HepG2 (cell line): ENCODE data around the gene SEPHS2. TPM values are rescaled to one million over a fixed set of nuclear protein-coding genes. Genes with fewer than 3 reads are reported as not detected.

ENCODE experiments used
- BORCS8-MEF2B ChIP-seq: sonication (generic); formaldehyde crosslinking; IDR thresholded peaks from 2 replicates; pipeline ENCODE4 v1.8.0; 2022; ENCODE audit warnings: mild to moderate bottlenecking, missing genetic modification reagents
- CC2D1A ChIP-seq: sonication (generic); formaldehyde crosslinking; IDR thresholded peaks from 2 replicates; pipeline ENCODE4 v1.8.1; 2023; ENCODE audit warnings: mild to moderate bottlenecking, missing genetic modification reagents
- CCAR2 ChIP-seq: fragments of 200-400 bp; formaldehyde crosslinking; optimal IDR thresholded peaks from 2 replicates; pipeline ENCODE3; 2018; ENCODE audit warnings: low read depth, mild to moderate bottlenecking, low read length, moderate library complexity
- CHD4 ChIP-seq: fragments of 200-600 bp; sonication (generic); IDR thresholded peaks from 2 replicates; pipeline ENCODE4 v1.7.0; 2017; ENCODE audit warnings: mild to moderate bottlenecking, low read length, borderline replicate concordance
- FLYWCH1 ChIP-seq: sonication (generic); formaldehyde crosslinking; IDR thresholded peaks from 2 replicates; pipeline ENCODE4 v1.8.1; 2023; ENCODE audit warnings: mild to moderate bottlenecking, missing genetic modification reagents
- FOXK1 ChIP-seq: sonication (generic); formaldehyde crosslinking; IDR thresholded peaks from 2 replicates; pipeline ENCODE4 v1.4.0; 2020; ENCODE audit warnings: low read depth, missing genetic modification reagents, borderline replicate concordance
- SRSF4 ChIP-seq: fragments of 200-400 bp; formaldehyde crosslinking; IDR thresholded peaks from one replicate; pipeline ENCODE4 v1.6.1; 2018; ENCODE audit warnings: mild to moderate bottlenecking, low read depth, low read length, moderate library complexity; ENCODE audit not compliant: poor library complexity, severe bottlenecking
- TGIF2 ChIP-seq: IDR thresholded peaks from 2 replicates; pipeline ENCODE4 v1.6.1; 2016; ENCODE audit warnings: control low read depth, missing compliant biosample characterization
- WIZ ChIP-seq: sonication (generic); formaldehyde crosslinking; IDR thresholded peaks from 2 replicates; pipeline ENCODE4 v1.5.1; 2020; ENCODE audit warnings: mild to moderate bottlenecking, missing genetic modification reagents
- ZBTB3 ChIP-seq: sonication (generic); formaldehyde crosslinking; IDR thresholded peaks from 2 replicates; pipeline ENCODE4 v1.4.0; 2020; ENCODE audit warnings: low read depth, mild to moderate bottlenecking, moderate library complexity, missing genetic modification reagents, borderline replicate concordance
- ZFP90 ChIP-seq: sonication (generic); formaldehyde crosslinking; IDR thresholded peaks from 2 replicates; pipeline ENCODE4 v1.8.0; 2022; ENCODE audit warnings: missing genetic modification reagents, mild to moderate bottlenecking, inconsistent platforms, borderline replicate concordance
- ZNF431 ChIP-seq: sonication (generic); formaldehyde crosslinking; IDR thresholded peaks from 2 replicates; pipeline ENCODE4 v1.9.0; 2022; ENCODE audit warnings: missing genetic modification reagents, low read depth, mild to moderate bottlenecking, borderline replicate concordance
- ZNF543 ChIP-seq: sonication (generic); formaldehyde crosslinking; IDR thresholded peaks from 2 replicates; pipeline ENCODE4 v1.4.0; 2020; ENCODE audit warnings: mild to moderate bottlenecking, missing genetic modification reagents
- ZNF619 ChIP-seq: sonication (generic); formaldehyde crosslinking; IDR thresholded peaks from 2 replicates; pipeline ENCODE4 v1.4.0; 2020; ENCODE audit warnings: mild to moderate bottlenecking, missing genetic modification reagents
- ZNF629 ChIP-seq: sonication (generic); formaldehyde crosslinking; conservative IDR thresholded peaks from 2 replicates; pipeline ENCODE4 v1.5.0; 2020; ENCODE audit warnings: missing genetic modification reagents
- ZNF761 ChIP-seq: sonication (generic); formaldehyde crosslinking; conservative IDR thresholded peaks from 2 replicates; pipeline ENCODE4 v1.4.0; 2020; ENCODE audit warnings: mild to moderate bottlenecking, missing genetic modification reagents
- ZZZ3 ChIP-seq: sonication (generic); formaldehyde crosslinking; IDR thresholded peaks from 2 replicates; pipeline ENCODE4 v1.4.0; 2020; ENCODE audit warnings: missing genetic modification reagents, mild to moderate bottlenecking, borderline replicate concordance
- polyA plus RNA-seq, 8 experiments: library from polyadenylated mRNA; depleted of rRNA in 3 of 8; stranded (reverse) in 7 of 8; unstranded in 1 of 8; fragments of >200 nt; fragmentation: Illumina TruSeq in 4 of 8; extraction: Trizol in 4 of 8; gene quantifications; 2 replicates each; pipeline versions ENCODE4 v1.2.1 to v1.2.3, GENCODE V29; 2011 to 2016; ENCODE audit warnings: low read depth in 4 of 8, missing spikeins in 1 of 8, mixed read lengths in 1 of 8; ENCODE audit not compliant: insufficient read depth in 1 of 8
- total RNA-seq, 5 experiments: library from RNA; depleted of rRNA; stranded (reverse); fragments of >200 nt; fragmentation: Illumina TruSeq; extraction: Trizol; gene quantifications; 2 replicates each; pipeline ENCODE4 v1.2.3, GENCODE V29; 2016; ENCODE audit warnings: low read depth in 1 of 5
- TF ChIP-seq, protein P1 (sequence below): IDR thresholded peaks from 2 replicates; pipeline ENCODE4 v1.6.1; 2016; ENCODE audit warnings: low read depth
- TF ChIP-seq, protein P2 (sequence below): sonication (generic); formaldehyde crosslinking; IDR thresholded peaks from 2 replicates; pipeline ENCODE4 v1.8.1; 2023; ENCODE audit warnings: missing genetic modification reagents, inconsistent platforms, borderline replicate concordance
- TF ChIP-seq, protein P3 (sequence below): sonication (generic); formaldehyde crosslinking; IDR thresholded peaks from 2 replicates; pipeline ENCODE4 v1.4.0; 2020; ENCODE audit warnings: missing genetic modification reagents, low read depth, mild to moderate bottlenecking, borderline replicate concordance
- TF ChIP-seq, protein P4 (sequence below): sonication (generic); formaldehyde crosslinking; IDR thresholded peaks from 2 replicates; pipeline ENCODE4 v1.5.0; 2020; ENCODE audit warnings: missing genetic modification reagents
- TF ChIP-seq, protein P5 (sequence below): sonication (generic); formaldehyde crosslinking; IDR thresholded peaks from 2 replicates; pipeline ENCODE4 v1.8.0; 2023; ENCODE audit warnings: mild to moderate bottlenecking, missing genetic modification reagents

The SEPHS2 gene
- total and polyA plus RNA-seq, 2 of the 13 experiments (the other 11 are each of a cell fraction or from before 2014, with no cell fraction given), result 20.7 to 127 TPM

DNA sequence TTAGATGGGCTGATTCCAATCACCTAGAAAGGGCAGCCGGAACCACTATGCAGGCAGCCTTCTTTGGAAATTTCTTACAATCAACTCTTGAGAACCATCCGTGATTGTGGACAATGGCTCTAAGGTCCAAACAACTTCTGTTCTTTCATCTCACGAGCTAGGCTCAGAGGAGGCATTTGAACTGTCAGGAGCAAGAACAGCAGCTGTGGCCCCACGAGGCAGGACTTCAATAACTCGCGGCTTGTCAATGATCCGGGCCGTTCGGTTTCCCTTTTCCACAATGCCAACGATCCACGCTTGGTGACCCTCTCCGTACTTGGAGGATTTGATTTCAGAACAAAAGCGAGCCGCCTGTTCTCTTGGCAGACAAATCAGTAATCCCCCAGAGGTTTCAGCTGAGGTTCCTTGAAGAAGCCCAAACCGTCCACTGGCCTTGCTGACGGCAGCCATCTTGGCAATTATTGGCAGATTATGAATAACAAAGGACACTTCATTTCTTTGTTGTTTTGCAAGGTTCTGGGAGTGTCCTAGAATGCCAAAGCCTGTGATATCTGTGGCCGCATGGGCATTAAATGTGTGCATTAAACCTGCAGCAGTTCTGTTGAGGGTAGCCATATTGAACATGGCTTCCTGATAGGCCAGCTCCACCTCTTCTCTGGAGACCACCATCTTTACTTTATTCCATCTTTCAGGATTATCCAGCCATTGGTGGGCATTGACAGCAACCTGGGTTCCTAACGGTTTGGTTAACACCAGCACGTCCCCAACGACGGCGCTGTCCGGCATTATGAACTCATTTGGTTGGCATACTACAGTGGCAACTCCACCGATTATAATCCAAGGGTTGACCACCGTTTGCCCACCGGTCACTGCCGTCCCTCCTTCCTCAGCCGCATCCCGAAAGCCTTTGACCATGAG is 1.2 kb downstream of the SEPHS2 start (continued):
- TF ChIP-seq ZNF619 (CRISPR knock-in tag) (no peak), ZNF761 (CRISPR knock-in tag) (no peak), ZFP90 (no peak), TGIF2 (CRISPR knock-in tag) (0 out of 2 replicates have a peak, but pooled peaks have one; percentile 14), ZZZ3 (no peak; the same call in 1 of the 2 replicates), CC2D1A (CRISPR knock-in tag) (no peak), ZBTB3 (CRISPR knock-in tag) (0 out of 2 replicates have a peak, but pooled peaks have one; percentile 55), FOXK1 (CRISPR knock-in tag) (peak; percentile 12; the same call in 1 of the 2 replicates), ZNF543 (CRISPR knock-in tag) (no peak), FLYWCH1 (CRISPR knock-in tag) (no peak), ZNF431 (CRISPR knock-in tag) (no peak), SRSF4 (no peak), BORCS8-MEF2B (CRISPR knock-in tag) (peak; percentile 7; the same call in 1 of the 2 replicates), ZNF629 (CRISPR knock-in tag) (no peak), WIZ (CRISPR knock-in tag) (no peak), CHD4 (no peak), CCAR2 (no peak)
- TF ChIP-seq, protein P1, sequence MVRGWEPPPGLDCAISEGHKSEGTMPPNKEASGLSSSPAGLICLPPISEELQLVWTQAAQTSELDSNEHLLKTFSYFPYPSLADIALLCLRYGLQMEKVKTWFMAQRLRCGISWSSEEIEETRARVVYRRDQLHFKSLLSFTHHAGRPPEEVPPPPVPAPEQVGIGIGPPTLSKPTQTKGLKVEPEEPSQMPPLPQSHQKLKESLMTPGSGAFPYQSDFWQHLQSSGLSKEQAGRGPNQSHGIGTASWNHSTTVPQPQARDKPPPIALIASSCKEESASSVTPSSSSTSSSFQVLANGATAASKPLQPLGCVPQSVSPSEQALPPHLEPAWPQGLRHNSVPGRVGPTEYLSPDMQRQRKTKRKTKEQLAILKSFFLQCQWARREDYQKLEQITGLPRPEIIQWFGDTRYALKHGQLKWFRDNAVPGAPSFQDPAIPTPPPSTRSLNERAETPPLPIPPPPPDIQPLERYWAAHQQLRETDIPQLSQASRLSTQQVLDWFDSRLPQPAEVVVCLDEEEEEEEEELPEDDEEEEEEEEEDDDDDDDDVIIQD (CRISPR knock-in tag), result 0 out of 2 replicates have a peak, but pooled peaks have one; percentile 22
- TF ChIP-seq, protein P2, sequence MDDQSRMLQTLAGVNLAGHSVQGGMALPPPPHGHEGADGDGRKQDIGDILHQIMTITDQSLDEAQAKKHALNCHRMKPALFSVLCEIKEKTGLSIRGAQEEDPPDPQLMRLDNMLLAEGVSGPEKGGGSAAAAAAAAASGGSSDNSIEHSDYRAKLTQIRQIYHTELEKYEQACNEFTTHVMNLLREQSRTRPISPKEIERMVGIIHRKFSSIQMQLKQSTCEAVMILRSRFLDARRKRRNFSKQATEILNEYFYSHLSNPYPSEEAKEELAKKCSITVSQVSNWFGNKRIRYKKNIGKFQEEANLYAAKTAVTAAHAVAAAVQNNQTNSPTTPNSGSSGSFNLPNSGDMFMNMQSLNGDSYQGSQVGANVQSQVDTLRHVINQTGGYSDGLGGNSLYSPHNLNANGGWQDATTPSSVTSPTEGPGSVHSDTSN (CRISPR knock-in tag), result no peak
- TF ChIP-seq, protein P3, sequence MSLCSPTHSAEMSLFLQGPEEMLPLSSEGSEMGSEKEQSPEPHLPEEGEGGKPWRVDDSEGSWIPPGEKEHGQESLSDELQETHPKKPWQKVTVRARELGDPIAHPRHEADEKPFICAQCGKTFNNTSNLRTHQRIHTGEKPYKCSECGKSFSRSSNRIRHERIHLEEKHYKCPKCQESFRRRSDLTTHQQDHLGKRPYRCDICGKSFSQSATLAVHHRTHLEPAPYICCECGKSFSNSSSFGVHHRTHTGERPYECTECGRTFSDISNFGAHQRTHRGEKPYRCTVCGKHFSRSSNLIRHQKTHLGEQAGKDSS (CRISPR knock-in tag), result no peak
- TF ChIP-seq, protein P4, sequence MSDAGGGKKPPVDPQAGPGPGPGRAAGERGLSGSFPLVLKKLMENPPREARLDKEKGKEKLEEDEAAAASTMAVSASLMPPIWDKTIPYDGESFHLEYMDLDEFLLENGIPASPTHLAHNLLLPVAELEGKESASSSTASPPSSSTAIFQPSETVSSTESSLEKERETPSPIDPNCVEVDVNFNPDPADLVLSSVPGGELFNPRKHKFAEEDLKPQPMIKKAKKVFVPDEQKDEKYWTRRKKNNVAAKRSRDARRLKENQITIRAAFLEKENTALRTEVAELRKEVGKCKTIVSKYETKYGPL (CRISPR knock-in tag), result no peak
- TF ChIP-seq, protein P5, sequence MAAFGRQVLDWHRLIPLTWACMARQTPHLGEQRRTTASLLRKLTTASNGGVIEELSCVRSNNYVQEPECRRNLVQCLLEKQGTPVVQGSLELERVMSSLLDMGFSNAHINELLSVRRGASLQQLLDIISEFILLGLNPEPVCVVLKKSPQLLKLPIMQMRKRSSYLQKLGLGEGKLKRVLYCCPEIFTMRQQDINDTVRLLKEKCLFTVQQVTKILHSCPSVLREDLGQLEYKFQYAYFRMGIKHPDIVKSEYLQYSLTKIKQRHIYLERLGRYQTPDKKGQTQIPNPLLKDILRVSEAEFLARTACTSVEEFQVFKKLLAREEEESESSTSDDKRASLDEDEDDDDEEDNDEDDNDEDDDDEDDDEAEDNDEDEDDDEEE, result no peak; the same call in 1 of the 2 replicates
